CD8-positive, alpha-beta memory T cell (primary cell): Measurements from ENCODE around the gene AFF1. TPM values are rescaled to one million over a fixed set of nuclear protein-coding genes. Genes with fewer than 3 reads are reported as not detected.

ENCODE experiments used
- CTCF ChIA-PET: fragments of 350-600 bp; sonication (Branson Sonifier 250); formaldehyde crosslinking; loops from one replicate; lab custom pipeline; 2021; ENCODE audit warnings: antibody characterized with exemption; lab: Charles Lee
- POLR2A ChIA-PET: fragments of 350-600 bp; sonication (Branson Sonifier 250); formaldehyde crosslinking; loops from one replicate; lab custom pipeline; 2021; ENCODE audit warnings: antibody characterized with exemption; lab: Charles Lee
- DNase-seq, 5 donors: peaks; one replicate each; pipeline versions ENCODE4 v3.0.0 to v3.0.0-alpha.2; 2020 to 2022; ENCODE audit warnings: mixed read lengths in 1 of 5
- H3K27ac ChIP-seq: one replicate; pipeline ENCODE4 v1.7.0; 2013; ENCODE audit warnings: low read depth, mild to moderate bottlenecking, low read length, moderate library complexity
- H3K27me3 ChIP-seq: 2 replicates; pipeline ENCODE4 v1.7.0; 2013; ENCODE audit warnings: low read length, mild to moderate bottlenecking; ENCODE audit not compliant: insufficient read depth, poor library complexity, severe bottlenecking
- H3K36me3 ChIP-seq: 2 replicates; pipeline ENCODE4 v1.7.0; 2013; ENCODE audit warnings: mild to moderate bottlenecking, low read length, moderate library complexity; ENCODE audit not compliant: insufficient read depth
- H3K4me1 ChIP-seq: 2 replicates; pipeline ENCODE4 v1.7.0; 2013; ENCODE audit warnings: mild to moderate bottlenecking, low read length, moderate library complexity; ENCODE audit not compliant: insufficient read depth
- H3K4me3 ChIP-seq: 2 replicates; pipeline ENCODE4 v1.7.0; 2013; ENCODE audit warnings: mild to moderate bottlenecking, low read length
- H3K9me3 ChIP-seq: 2 replicates; pipeline ENCODE4 v1.7.0; 2013; ENCODE audit warnings: mild to moderate bottlenecking, low read length
- H3K27ac Mint-ChIP-seq, 8 donors: one replicate each; pipeline ENCODE4 v1.8.0; 2020 to 2021; ENCODE audit warnings: mixed read lengths in 8 of 8, mild to moderate bottlenecking in 6 of 8, inconsistent platforms in 3 of 8, moderate library complexity in 3 of 8
- H3K27me3 Mint-ChIP-seq, 2 donors: one replicate each; pipeline ENCODE4 v1.8.0; 2020 to 2021; ENCODE audit warnings: mixed read lengths in 2 of 2, mild to moderate bottlenecking in 1 of 2, moderate library complexity in 1 of 2
- H3K36me3 Mint-ChIP-seq, 3 donors: one replicate each; pipeline ENCODE4 v1.8.0; 2020 to 2021; ENCODE audit warnings: mixed read lengths in 3 of 3, inconsistent platforms in 1 of 3, mild to moderate bottlenecking in 1 of 3
- H3K4me1 Mint-ChIP-seq, 3 donors: one replicate each; pipeline ENCODE4 v1.8.0; 2020 to 2021; ENCODE audit warnings: mixed read lengths in 3 of 3, inconsistent platforms in 1 of 3, mild to moderate bottlenecking in 1 of 3
- H3K4me3 Mint-ChIP-seq, 7 donors: one replicate each; pipeline ENCODE4 v1.8.0; 2020 to 2021; ENCODE audit warnings: mixed read lengths in 7 of 7, mild to moderate bottlenecking in 6 of 7, moderate library complexity in 4 of 7, inconsistent platforms in 2 of 7
- H3K9me3 Mint-ChIP-seq, 5 donors: one replicate each; pipeline ENCODE4 v1.8.0; 2020 to 2022; ENCODE audit warnings: mixed read lengths in 5 of 5, mild to moderate bottlenecking in 3 of 5, moderate library complexity in 2 of 5, inconsistent platforms in 1 of 5
- polyA plus RNA-seq: library from polyadenylated mRNA; unstranded; fragments of 300-500 nt; fragmentation: Illumina TruSeq; gene quantifications from one replicate; pipeline ENCODE4 v1.2.3, GENCODE V29; 2021
- total RNA-seq, 2 experiments: library from RNA; stranded (reverse); gene quantifications; one replicate each; pipeline ENCODE4 v1.2.3, GENCODE V29; 2021

AFF1 gene
- total and polyA plus RNA-seq, 3 experiments from 2014 or later: 20.9 to 32.9 (median 29.7) TPM

- Histone ChIP-seq H3K4me1 (peaks cover 23% of the 10 kb centered on the region), H3K4me3 (no peak overlapping the region), H3K27ac (no peak overlapping the region), H3K36me3 (peaks cover 8% of the 10 kb centered on the region), H3K9me3 (no peaks in the 10 kb centered on the region), H3K27me3 (no peaks in the 10 kb centered on the region)
- CTCF ChIA-PET: no interaction called here
- Mint-ChIP-seq H3K9me3 (no peaks in the 10 kb centered on the region), H3K27ac (peak overlapping the region in 1 of 8 donors; percentile 41), H3K27me3 (peaks cover 0 to 2% of the 10 kb centered on the region in 2 donors), H3K4me3 (no peak overlapping the region), H3K4me1 (peaks cover 35 to 58% (median 46%) of the 10 kb centered on the region in 3 donors), H3K36me3 (peaks cover 9 to 36% (median 12%) of the 10 kb centered on the region in 3 donors)
- no peak for DNase-seq
- POLR2A ChIA-PET: no interaction called here
Observed at GRCh38 chr4:87045659-87046058, 110.8 kb downstream of the AFF1 start.

GRCh38 chr4:87046121-87046551, 111.3 kb downstream of the AFF1 start:
- Mint-ChIP-seq H3K36me3 (peaks cover 12 to 41% (median 16%) of the 10 kb centered on the region in 3 donors), H3K4me1 (peaks cover 37 to 60% (median 48%) of the 10 kb centered on the region in 3 donors)
- POLR2A ChIA-PET: no interaction called here

GRCh38 chr4:87047281-87047798, 112.5 kb downstream of the AFF1 start:
- H3K9me3 Mint-ChIP-seq: no peaks in the 10 kb centered on the region
- Histone ChIP-seq H3K9me3 (no peaks in the 10 kb centered on the region), H3K4me3 (no peak overlapping the region), H3K27ac (no peak overlapping the region), H3K36me3 (peaks cover 8% of the 10 kb centered on the region), H3K27me3 (no peaks in the 10 kb centered on the region), H3K4me1 (peaks cover 11% of the 10 kb centered on the region)
- H3K4me3 Mint-ChIP-seq: no peak overlapping the region
- peaks cover 30 to 54% (median 45%) of the 10 kb centered on the region in 3 donors for H3K4me1 Mint-ChIP-seq
- CTCF ChIA-PET: no interaction called here
- no peak for DNase-seq
- peaks cover 15 to 46% (median 16%) of the 10 kb centered on the region in 3 donors for H3K36me3 Mint-ChIP-seq
- no peaks in the 10 kb centered on the region for H3K27me3 Mint-ChIP-seq
- POLR2A ChIA-PET: no interaction called here
- peak overlapping the region in 1 of 8 donors; percentile 23 for H3K27ac Mint-ChIP-seq

More at GRCh38 chr4:87046121-87046551, 111.3 kb downstream of the AFF1 start:
- Mint-ChIP-seq H3K27me3 (peaks cover 0 to 2% of the 10 kb centered on the region in 2 donors), H3K4me3 (no peak overlapping the region), H3K27ac (no peak overlapping the region), H3K9me3 (no peaks in the 10 kb centered on the region)
- Histone ChIP-seq H3K27ac (no peak overlapping the region), H3K4me1 (peaks cover 21% of the 10 kb centered on the region), H3K9me3 (no peaks in the 10 kb centered on the region), H3K4me3 (no peak overlapping the region), H3K27me3 (no peaks in the 10 kb centered on the region), H3K36me3 (peaks cover 8% of the 10 kb centered on the region)
- CTCF ChIA-PET: no interaction called here
- no peak for DNase-seq

GRCh38 chr4:87049508-87049907, 114.7 kb downstream of the AFF1 start:
- Mint-ChIP-seq H3K36me3 (peaks cover 20 to 55% (median 20%) of the 10 kb centered on the region in 3 donors), H3K4me3 (no peak overlapping the region), H3K27ac (no peak overlapping the region), H3K9me3 (no peaks in the 10 kb centered on the region), H3K4me1 (peaks cover 29 to 61% (median 46%) of the 10 kb centered on the region in 3 donors), H3K27me3 (no peaks in the 10 kb centered on the region)
- no peak for DNase-seq
- ChIA-PET POLR2A (no interaction called here), CTCF (no interaction called here)
- Histone ChIP-seq H3K36me3 (peaks cover 8% of the 10 kb centered on the region), H3K4me3 (no peak overlapping the region), H3K9me3 (no peaks in the 10 kb centered on the region), H3K4me1 (no peaks in the 10 kb centered on the region), H3K27me3 (no peaks in the 10 kb centered on the region), H3K27ac (no peak overlapping the region)

GRCh38 chr4:87050596-87050995, 115.8 kb downstream of the AFF1 start:
- H3K27ac ChIP-seq: no peak overlapping the region
- no peaks in the 10 kb centered on the region for H3K9me3 ChIP-seq
- H3K4me1 Mint-ChIP-seq: peaks cover 37 to 72% (median 55%) of the 10 kb centered on the region in 3 donors
- peak overlapping the region in 1 of 7 donors; percentile 48 for H3K4me3 Mint-ChIP-seq
- H3K27ac Mint-ChIP-seq: peak overlapping the region in 3 of 8 donors; percentile 17 to 91 (median 37)
- no peaks in the 10 kb centered on the region for H3K27me3 ChIP-seq
- ChIA-PET CTCF (interaction anchor here (1.5 kb wide), 1 partner anchor 128 kb away, joined by 4 read pairs; no protein-coding TSS in a partner anchor), POLR2A (no interaction called here)
- no peaks in the 10 kb centered on the region for H3K4me1 ChIP-seq
- H3K4me3 ChIP-seq: no peak overlapping the region
- no peaks in the 10 kb centered on the region for H3K9me3 Mint-ChIP-seq
- peaks cover 8% of the 10 kb centered on the region for H3K36me3 ChIP-seq
- H3K36me3 Mint-ChIP-seq: peaks cover 20 to 57% (median 23%) of the 10 kb centered on the region in 3 donors
- no peaks in the 10 kb centered on the region for H3K27me3 Mint-ChIP-seq
- DNase-seq: no peak

- DNase-seq: no peak
- no peaks in the 10 kb centered on the region for H3K27me3 Mint-ChIP-seq
- CTCF ChIA-PET: interaction anchor here (1.5 kb wide), 1 partner anchor 128 kb away, joined by 4 read pairs; no protein-coding TSS in a partner anchor
- peak overlapping the region in 1 of 8 donors; percentile 37 for H3K27ac Mint-ChIP-seq
- H3K36me3 Mint-ChIP-seq: peaks cover 20 to 53% (median 23%) of the 10 kb centered on the region in 3 donors
- no peaks in the 10 kb centered on the region for H3K27me3 ChIP-seq
- no peaks in the 10 kb centered on the region for H3K9me3 Mint-ChIP-seq
- no peaks in the 10 kb centered on the region for H3K4me1 ChIP-seq
- H3K9me3 ChIP-seq: no peaks in the 10 kb centered on the region
- peaks cover 8% of the 10 kb centered on the region for H3K36me3 ChIP-seq
- no peak overlapping the region for H3K27ac ChIP-seq
- H3K4me3 ChIP-seq: no peak overlapping the region
- H3K4me3 Mint-ChIP-seq: no peak overlapping the region
- H3K4me1 Mint-ChIP-seq: peaks cover 42 to 77% (median 60%) of the 10 kb centered on the region in 3 donors
- POLR2A ChIA-PET: no interaction called here
Observed at GRCh38 chr4:87051121-87051713, 116.4 kb downstream of the AFF1 start.

GRCh38 chr4:87052615-87053014, 117.8 kb downstream of the AFF1 start:
- Mint-ChIP-seq H3K4me3 (no peak overlapping the region), H3K9me3 (no peaks in the 10 kb centered on the region), H3K27ac (peak overlapping the region in 1 of 8 donors; percentile 28), H3K27me3 (no peaks in the 10 kb centered on the region), H3K36me3 (peaks cover 12 to 39% (median 21%) of the 10 kb centered on the region in 3 donors), H3K4me1 (peaks cover 47 to 82% (median 72%) of the 10 kb centered on the region in 3 donors)
- CTCF ChIA-PET: interaction anchor here (1.7 kb wide), 1 partner anchor 130 kb away, joined by 4 read pairs; no protein-coding TSS in a partner anchor
- no peak overlapping the region for H3K27ac ChIP-seq
- no peak for DNase-seq
- no peak overlapping the region for H3K4me3 ChIP-seq
- POLR2A ChIA-PET: interaction anchor here (1.0 kb wide), 1 partner anchor 15 kb away, joined by 3 read pairs; no protein-coding TSS in a partner anchor
- H3K36me3 ChIP-seq: no peaks in the 10 kb centered on the region
- no peaks in the 10 kb centered on the region for H3K4me1 ChIP-seq
- H3K27me3 ChIP-seq: no peaks in the 10 kb centered on the region
- no peaks in the 10 kb centered on the region for H3K9me3 ChIP-seq

GRCh38 chr4:87053176-87053658, 118.4 kb downstream of the AFF1 start:
- no peak overlapping the region for H3K4me3 Mint-ChIP-seq
- no peak for DNase-seq
- H3K27ac Mint-ChIP-seq: peak overlapping the region in 3 of 8 donors; percentile 6 to 51 (median 28)
- CTCF ChIA-PET: interaction anchor here (1.6 to 1.7 kb wide), 2 partner anchors 18 to 131 kb away, joined by 3 to 4 read pairs; no protein-coding TSS in a partner anchor
- H3K4me1 Mint-ChIP-seq: peaks cover 49 to 85% (median 77%) of the 10 kb centered on the region in 3 donors
- Histone ChIP-seq H3K36me3 (no peaks in the 10 kb centered on the region), H3K4me1 (no peaks in the 10 kb centered on the region), H3K9me3 (no peaks in the 10 kb centered on the region), H3K27ac (no peak overlapping the region), H3K4me3 (no peak overlapping the region), H3K27me3 (no peaks in the 10 kb centered on the region)
- H3K9me3 Mint-ChIP-seq: no peaks in the 10 kb centered on the region
- no peaks in the 10 kb centered on the region for H3K27me3 Mint-ChIP-seq
- POLR2A ChIA-PET: interaction anchor here (0.7 kb wide), 1 partner anchor 17 kb away, joined by 3 read pairs; no protein-coding TSS in a partner anchor
- H3K36me3 Mint-ChIP-seq: peaks cover 11 to 37% (median 19%) of the 10 kb centered on the region in 3 donors
